Loucy (cell line): ENCODE results near the gene ANKRD23.

ENCODE experiments used
- CTCF ChIP-seq: fragments of 200-600 bp; sonication (generic); conservative IDR thresholded peaks from 2 replicates; pipeline ENCODE4 v1.5.1; 2014; ENCODE audit warnings: mild to moderate bottlenecking, antibody characterized with exemption, low read length
- EZH2phosphoT487 ChIP-seq: fragments of 200-600 bp; IDR thresholded peaks from 2 replicates; pipeline ENCODE4 v1.6.1; 2018; ENCODE audit warnings: antibody characterized with exemption, mild to moderate bottlenecking, moderate library complexity, borderline replicate concordance

GRCh38 chr2:96832754-96833507 is 10.9 kb downstream of the ANKRD23 start:
- TF ChIP-seq CTCF, result no peak
- TF ChIP-seq EZH2phosphoT487, result no peak
